KMS-11 (cell line): ENCODE results near the gene KIF26B.

Experiments used
- H2AFZ ChIP-seq: fragments of 200-600 bp; sonication (generic); 2 replicates; pipeline ENCODE4 v1.6.1; 2016; ENCODE audit warnings: antibody characterized with exemption, mixed run types, low read depth
- H3K27ac ChIP-seq: fragments of 200-600 bp; sonication (generic); 2 replicates; pipeline ENCODE4 v1.6.1; 2016; ENCODE audit warnings: mild to moderate bottlenecking, mixed run types
- H3K27me3 ChIP-seq: fragments of 200-600 bp; sonication (generic); 2 replicates; pipeline ENCODE4 v1.6.1; 2017; ENCODE audit warnings: mild to moderate bottlenecking, low read depth, mixed run types, moderate library complexity; ENCODE audit not compliant: insufficient read depth
- H3K36me3 ChIP-seq: fragments of 200-600 bp; sonication (generic); 2 replicates; pipeline ENCODE4 v1.6.1; 2017; ENCODE audit warnings: mild to moderate bottlenecking, mixed run types; ENCODE audit not compliant: insufficient read depth
- H3K4me1 ChIP-seq: fragments of 200-600 bp; sonication (generic); 2 replicates; pipeline ENCODE4 v1.6.1; 2016; ENCODE audit warnings: mild to moderate bottlenecking, low read depth, mixed run types; ENCODE audit not compliant: poor library complexity, severe bottlenecking
- H3K4me2 ChIP-seq: fragments of 200-600 bp; sonication (generic); 2 replicates; pipeline ENCODE4 v1.7.0; 2016; ENCODE audit warnings: mild to moderate bottlenecking, mixed run types
- H3K4me3 ChIP-seq: fragments of 200-600 bp; sonication (generic); IDR thresholded peaks from 2 replicates; pipeline ENCODE4 v1.6.1; 2017; ENCODE audit warnings: low read depth, low read length, mixed read lengths; ENCODE audit not compliant: insufficient read depth
- H3K79me2 ChIP-seq: fragments of 200-600 bp; sonication (generic); 2 replicates; pipeline ENCODE4 v1.6.1; 2016; ENCODE audit warnings: low read depth, mixed run types; ENCODE audit not compliant: insufficient read depth
- H3K9ac ChIP-seq: fragments of 200-600 bp; sonication (generic); 2 replicates; pipeline ENCODE4 v1.6.1; 2016; ENCODE audit warnings: mild to moderate bottlenecking, mixed run types
- H4K20me1 ChIP-seq: fragments of 200-600 bp; sonication (generic); 2 replicates; pipeline ENCODE4 v1.6.1; 2016; ENCODE audit warnings: mild to moderate bottlenecking, mixed run types; ENCODE audit not compliant: insufficient read depth
- CTCF ChIP-seq: fragments of 200-600 bp; sonication (generic); conservative IDR thresholded peaks from 2 replicates; pipeline ENCODE4 v1.6.1; 2017; ENCODE audit warnings: low read depth, mild to moderate bottlenecking, antibody characterized with exemption, low read length, moderate library complexity, mixed read lengths

Gene KIF26B

GRCh38 chr1:245432228-245432875 lies 277.6 kb downstream of the KIF26B start:
- Histone ChIP-seq H2AFZ (no peak overlapping the region), H3K36me3 (no peaks in the 10 kb centered on the region), H3K4me3 (no peak overlapping the region), H4K20me1 (no peaks in the 10 kb centered on the region), H3K79me2 (no peaks in the 10 kb centered on the region), H3K4me2 (no peak overlapping the region), H3K27ac (no peak overlapping the region), H3K27me3 (no peaks in the 10 kb centered on the region), H3K4me1 (no peaks in the 10 kb centered on the region), H3K9ac (no peak overlapping the region)
- TF ChIP-seq CTCF = no peak

- Histone ChIP-seq H3K36me3 (no peaks in the 10 kb centered on the region), H3K4me1 (no peaks in the 10 kb centered on the region), H3K79me2 (no peaks in the 10 kb centered on the region), H3K27ac (no peak overlapping the region), H2AFZ (no peak overlapping the region), H3K4me3 (no peak overlapping the region), H3K27me3 (no peaks in the 10 kb centered on the region), H3K9ac (no peak overlapping the region), H4K20me1 (no peaks in the 10 kb centered on the region), H3K4me2 (no peak overlapping the region)
- no peak for TF ChIP-seq CTCF
Measured at GRCh38 chr1:245433561-245433960, 278.8 kb downstream of the KIF26B start.

DNA sequence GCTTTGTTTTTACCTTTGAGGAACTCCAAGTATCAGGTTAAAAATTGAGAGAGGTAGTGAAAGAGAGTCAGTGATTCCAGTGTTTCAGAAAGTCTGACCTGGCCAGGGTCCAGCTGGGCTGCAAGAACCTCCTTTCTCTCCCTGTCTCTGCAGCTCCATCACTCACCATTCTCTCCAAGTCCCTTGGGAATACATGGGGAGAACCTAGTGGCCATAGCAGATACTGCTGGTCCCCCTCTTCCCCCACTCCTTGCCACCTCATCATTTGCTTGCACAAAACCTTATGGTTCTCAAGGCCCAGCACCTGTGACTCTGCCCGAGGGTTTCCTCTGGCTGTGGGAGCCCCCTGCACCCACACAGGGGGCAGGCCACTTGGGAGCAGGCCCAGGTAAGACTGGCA lies 279.5 kb downstream of the KIF26B start:
- H3K27ac ChIP-seq = no peak overlapping the region
- H3K4me2 ChIP-seq = no peak overlapping the region
- H3K27me3 ChIP-seq = no peaks in the 10 kb centered on the region
- no peak overlapping the region for H2AFZ ChIP-seq
- no peaks in the 10 kb centered on the region for H4K20me1 ChIP-seq
- no peak for TF ChIP-seq CTCF
- H3K9ac ChIP-seq = no peak overlapping the region
- H3K4me3 ChIP-seq = no peak overlapping the region
- no peaks in the 10 kb centered on the region for H3K36me3 ChIP-seq
- no peaks in the 10 kb centered on the region for H3K4me1 ChIP-seq
- no peaks in the 10 kb centered on the region for H3K79me2 ChIP-seq

DNA sequence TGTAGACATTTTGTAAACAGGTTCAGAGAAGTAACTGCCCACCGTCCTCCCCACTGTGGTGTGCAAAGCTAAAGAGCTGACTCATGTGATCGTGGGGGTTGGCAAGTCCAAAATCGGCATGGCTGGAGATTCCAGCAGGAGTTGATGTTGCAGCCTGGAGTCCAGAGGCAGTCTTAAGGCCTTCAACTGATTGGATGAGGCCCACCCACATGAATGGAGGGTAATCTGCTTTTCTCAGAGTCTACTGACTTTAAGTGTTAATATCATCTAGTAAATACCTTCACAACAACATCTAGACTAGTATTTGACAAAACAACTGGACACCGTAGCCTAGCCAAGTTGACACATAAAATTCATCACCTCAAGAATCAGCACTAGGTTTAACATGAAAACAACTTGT lies 281.6 kb downstream of the KIF26B start:
- Histone ChIP-seq H3K4me1 (no peaks in the 10 kb centered on the region), H3K4me3 (no peak overlapping the region), H2AFZ (no peak overlapping the region), H3K79me2 (no peaks in the 10 kb centered on the region), H3K4me2 (no peak overlapping the region), H4K20me1 (no peaks in the 10 kb centered on the region), H3K9ac (no peak overlapping the region), H3K27ac (no peak overlapping the region), H3K27me3 (no peaks in the 10 kb centered on the region), H3K36me3 (no peaks in the 10 kb centered on the region)
- no peak for TF ChIP-seq CTCF
